Measurements from ENCODE around the gene SLCO3A1. TPM values are rescaled to one million over a fixed set of nuclear protein-coding genes. Genes with fewer than 3 reads are reported as not detected.
A peak's percentile ranks its signal among the peaks of the same experiment; 100 is the strongest.

SLCO3A1 gene
- total RNA-seq, 1 experiment from 2014 or later, result 5.1 TPM

DNA sequence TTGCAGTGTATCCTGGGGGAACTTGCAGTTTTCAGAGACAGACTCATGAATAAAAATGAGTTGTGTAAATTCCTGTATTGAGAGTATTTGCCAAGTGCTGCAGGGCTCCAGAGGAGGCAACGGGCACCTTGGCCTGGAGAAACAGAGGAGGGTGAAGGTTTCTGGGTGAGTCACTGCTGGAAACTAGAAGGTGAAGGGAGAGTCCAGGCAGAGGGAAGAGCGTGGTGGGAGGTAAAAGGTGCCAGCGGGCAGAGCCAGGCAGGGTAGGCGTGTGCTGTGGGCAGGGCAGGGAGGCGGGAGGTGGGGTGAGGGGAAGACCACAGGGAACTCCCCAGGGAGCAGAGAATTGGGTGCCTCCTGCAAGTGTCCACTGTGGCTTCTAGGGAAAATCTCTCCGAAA, 120.8 kb downstream of the SLCO3A1 start:
- no peak overlapping the region for H3K27ac ChIP-seq (ENCODE audit: low read depth, low read length)
- no peaks in the 10 kb centered on the region for H3K79me2 ChIP-seq (ENCODE audit: insufficient read depth, low read length)
- ATAC-seq (peak; percentile 30; the same call in 1 of the 2 replicates), DNase-seq (ENCODE audit: low read depth, low spot score) (no peak)
- peaks cover 0 to 4% of the 10 kb centered on the region in 2 experiments; a peak in 1 of 4 replicates for H3K4me1 ChIP-seq (ENCODE audit: control insufficient read depth in 1 of 2, insufficient read depth in 2 of 2, low read length in 2 of 2)
- no peak overlapping the region for H3K4me2 ChIP-seq (ENCODE audit: low read length)
- no peaks in the 10 kb centered on the region for H4K20me1 ChIP-seq (ENCODE audit: insufficient read depth)
- ChIA-PET CTCF (no interaction called here), RAD21 (ENCODE audit: low non-redundant PET in 1 of 2, low total read pairs in 2 of 2, uncharacterized antibody in 2 of 2, unreplicated experiment in 2 of 2) (no interaction called here), POLR2A (no interaction called here)
- H3K9me2 ChIP-seq (ENCODE audit: insufficient read depth), result no peaks in the 10 kb centered on the region
- intact Hi-C loops (cut with micrococcal nuclease), result no loop called here
- no peak overlapping the region for H3K4me3 ChIP-seq (replicated peaks in 1 of 2; ENCODE audit: low read depth in 1 of 2, low read length in 2 of 2)
- no TSS peak for BruUV-seq (replicated peaks)
- H2AFZ ChIP-seq (ENCODE audit: low read depth, low read length, poor library complexity, severe bottlenecking), result no peak overlapping the region
- no peaks in the 10 kb centered on the region; the same call in 1 of the 2 replicates for H3K27me3 ChIP-seq (ENCODE audit: insufficient read depth, low read length)
- TF ChIP-seq POLR2AphosphoS5 (IDR thresholded peaks at IDR 0.05; ENCODE audit: low read depth, low read length) (no peak), CEBPB (IDR thresholded peaks at IDR 0.05; ENCODE audit: low read depth) (no peak), JUND (IDR thresholded peaks at IDR 0.05) (no peak), EZH2 (IDR thresholded peaks at IDR 0.05) (no peak), RAD21 (IDR thresholded peaks at IDR 0.05; ENCODE audit: low read depth) (no peak)
- TF ChIP-seq, protein P1, sequence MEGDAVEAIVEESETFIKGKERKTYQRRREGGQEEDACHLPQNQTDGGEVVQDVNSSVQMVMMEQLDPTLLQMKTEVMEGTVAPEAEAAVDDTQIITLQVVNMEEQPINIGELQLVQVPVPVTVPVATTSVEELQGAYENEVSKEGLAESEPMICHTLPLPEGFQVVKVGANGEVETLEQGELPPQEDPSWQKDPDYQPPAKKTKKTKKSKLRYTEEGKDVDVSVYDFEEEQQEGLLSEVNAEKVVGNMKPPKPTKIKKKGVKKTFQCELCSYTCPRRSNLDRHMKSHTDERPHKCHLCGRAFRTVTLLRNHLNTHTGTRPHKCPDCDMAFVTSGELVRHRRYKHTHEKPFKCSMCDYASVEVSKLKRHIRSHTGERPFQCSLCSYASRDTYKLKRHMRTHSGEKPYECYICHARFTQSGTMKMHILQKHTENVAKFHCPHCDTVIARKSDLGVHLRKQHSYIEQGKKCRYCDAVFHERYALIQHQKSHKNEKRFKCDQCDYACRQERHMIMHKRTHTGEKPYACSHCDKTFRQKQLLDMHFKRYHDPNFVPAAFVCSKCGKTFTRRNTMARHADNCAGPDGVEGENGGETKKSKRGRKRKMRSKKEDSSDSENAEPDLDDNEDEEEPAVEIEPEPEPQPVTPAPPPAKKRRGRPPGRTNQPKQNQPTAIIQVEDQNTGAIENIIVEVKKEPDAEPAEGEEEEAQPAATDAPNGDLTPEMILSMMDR (IDR thresholded peaks at IDR 0.05 in 2 of 3, conservative IDR thresholded peaks at IDR 0.05 in 1 of 3; ENCODE audit: borderline replicate concordance in 1 of 3, insufficient read depth in 1 of 3, low read depth in 2 of 3, low read length in 2 of 3), result no peak
- TF ChIP-seq, protein P2, sequence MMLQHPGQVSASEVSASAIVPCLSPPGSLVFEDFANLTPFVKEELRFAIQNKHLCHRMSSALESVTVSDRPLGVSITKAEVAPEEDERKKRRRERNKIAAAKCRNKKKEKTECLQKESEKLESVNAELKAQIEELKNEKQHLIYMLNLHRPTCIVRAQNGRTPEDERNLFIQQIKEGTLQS (IDR thresholded peaks at IDR 0.05), result no peak
- no peak overlapping the region for H3K9ac ChIP-seq (ENCODE audit: low read length)
- no peaks in the 10 kb centered on the region for H3K9me3 ChIP-seq (ENCODE audit: control insufficient read depth in 1 of 2, insufficient read depth in 1 of 2, low read depth in 1 of 2, low read length in 2 of 2)
- no peaks in the 10 kb centered on the region for H3K36me3 ChIP-seq (ENCODE audit: control insufficient read depth in 1 of 2, insufficient read depth in 2 of 2, low read length in 2 of 2)

Measured in HCT116 (cell line).